ENCODE results near the gene RCAN1.
A peak's percentile ranks its signal among the peaks of the same experiment; 100 is the strongest.

Gene RCAN1

GRCh38 chr21:34614628-34615486, at the start of gene RCAN1:
TSS of gene RCAN1 (minus strand) at chr21:34615113. CDS start at chr21:34615011, 102 bp downstream.
- peak; percentile 92 to 93 for DNase-seq

DNA sequence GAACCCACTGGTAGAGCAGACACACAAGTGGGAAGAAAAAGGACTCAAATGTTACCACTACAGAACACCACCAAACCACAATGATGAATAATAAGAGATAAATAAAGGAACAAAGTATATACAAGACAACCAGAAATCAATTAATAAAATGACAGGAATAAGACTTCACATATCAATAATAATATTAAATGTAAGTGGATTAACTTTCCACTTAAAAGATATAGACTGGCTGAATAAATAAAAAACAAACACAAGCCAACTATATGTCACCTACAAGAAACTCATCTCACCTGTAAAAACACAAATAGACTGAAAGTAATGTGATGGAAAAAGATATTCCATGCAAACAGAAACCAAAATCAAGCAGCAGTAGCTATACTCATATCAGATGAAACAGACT, 46.9 kb upstream of the RCAN1 start:
- DNase-seq: no peak

- DNase-seq: no peak
Measured at GRCh38 chr21:34653522-34653921, 38.6 kb upstream of the RCAN1 start.

GRCh38 chr21:34651642-34652041, 36.7 kb upstream of the RCAN1 start:
- DNase-seq: no peak

DNA sequence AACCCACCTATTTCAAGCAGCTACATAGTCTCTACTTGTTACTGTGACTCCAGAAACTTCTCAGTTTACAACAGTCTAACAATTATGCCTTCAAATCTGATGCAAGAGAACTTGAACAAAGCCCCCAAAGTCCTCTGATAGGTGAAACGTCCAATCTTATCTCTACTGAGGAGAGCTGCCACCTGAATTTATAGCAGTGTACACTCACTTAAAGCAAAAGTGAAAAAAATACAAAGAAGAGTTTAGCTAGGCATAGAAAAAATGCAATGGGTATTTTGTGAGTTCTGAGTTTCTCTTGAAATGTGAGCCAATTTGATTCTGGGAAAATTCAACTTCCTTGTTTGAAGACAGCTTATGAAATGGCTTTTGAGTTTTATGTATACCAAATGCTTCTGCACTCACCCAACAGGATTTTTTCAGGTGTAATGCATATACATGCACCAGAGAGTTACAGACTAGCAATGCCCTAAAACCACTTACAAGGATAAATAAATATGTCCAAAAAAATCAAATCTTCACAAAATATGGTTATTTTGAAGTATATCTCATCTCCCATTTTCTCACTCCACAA, 36.0 kb upstream of the RCAN1 start:
- DNase-seq: no peak

DNA sequence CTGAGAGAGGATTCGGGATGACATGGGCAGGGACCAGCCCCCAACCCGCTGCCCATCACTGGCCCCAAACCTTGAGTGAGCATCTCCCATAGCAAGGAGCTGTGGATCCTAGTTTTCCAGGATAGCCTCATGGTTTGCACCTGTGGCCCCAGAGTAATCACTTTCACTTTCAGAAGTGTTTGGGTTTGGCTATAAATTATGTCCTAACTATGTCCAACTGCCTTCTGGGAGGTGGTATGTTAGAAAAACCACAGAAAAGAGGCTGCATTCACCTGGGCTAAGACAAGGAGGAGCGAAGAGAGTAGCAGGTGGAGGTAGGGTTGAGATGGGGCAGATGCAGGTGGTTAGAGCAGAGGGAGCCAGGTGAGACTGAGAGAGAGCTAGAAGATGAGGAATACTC, 34.5 kb upstream of the RCAN1 start:
- DNase-seq: no peak

GRCh38 chr21:34648739-34649297, 33.9 kb upstream of the RCAN1 start:
- no peak for DNase-seq

DNA sequence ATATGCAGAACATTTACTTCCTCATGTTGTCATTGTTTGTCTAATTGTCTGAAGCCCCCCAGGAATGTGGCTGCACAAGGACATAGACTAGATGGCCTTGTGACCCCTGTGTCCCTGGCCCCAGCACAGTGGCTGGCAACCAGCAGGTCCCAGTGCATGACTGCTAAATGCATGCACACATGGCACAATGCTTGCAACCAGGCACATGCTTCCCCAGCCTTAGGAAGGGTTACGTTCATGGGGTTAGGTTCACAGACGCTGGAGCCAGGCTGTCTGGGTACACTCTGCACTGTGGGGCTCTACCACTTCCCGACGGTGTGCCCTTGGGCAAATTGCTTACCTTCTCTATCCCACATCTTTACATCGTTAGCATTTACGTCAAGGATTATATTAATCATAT, 32.6 kb upstream of the RCAN1 start:
- no peak for DNase-seq

GRCh38 chr21:34644825-34645224, 29.9 kb upstream of the RCAN1 start:
- DNase-seq: no peak

DNA sequence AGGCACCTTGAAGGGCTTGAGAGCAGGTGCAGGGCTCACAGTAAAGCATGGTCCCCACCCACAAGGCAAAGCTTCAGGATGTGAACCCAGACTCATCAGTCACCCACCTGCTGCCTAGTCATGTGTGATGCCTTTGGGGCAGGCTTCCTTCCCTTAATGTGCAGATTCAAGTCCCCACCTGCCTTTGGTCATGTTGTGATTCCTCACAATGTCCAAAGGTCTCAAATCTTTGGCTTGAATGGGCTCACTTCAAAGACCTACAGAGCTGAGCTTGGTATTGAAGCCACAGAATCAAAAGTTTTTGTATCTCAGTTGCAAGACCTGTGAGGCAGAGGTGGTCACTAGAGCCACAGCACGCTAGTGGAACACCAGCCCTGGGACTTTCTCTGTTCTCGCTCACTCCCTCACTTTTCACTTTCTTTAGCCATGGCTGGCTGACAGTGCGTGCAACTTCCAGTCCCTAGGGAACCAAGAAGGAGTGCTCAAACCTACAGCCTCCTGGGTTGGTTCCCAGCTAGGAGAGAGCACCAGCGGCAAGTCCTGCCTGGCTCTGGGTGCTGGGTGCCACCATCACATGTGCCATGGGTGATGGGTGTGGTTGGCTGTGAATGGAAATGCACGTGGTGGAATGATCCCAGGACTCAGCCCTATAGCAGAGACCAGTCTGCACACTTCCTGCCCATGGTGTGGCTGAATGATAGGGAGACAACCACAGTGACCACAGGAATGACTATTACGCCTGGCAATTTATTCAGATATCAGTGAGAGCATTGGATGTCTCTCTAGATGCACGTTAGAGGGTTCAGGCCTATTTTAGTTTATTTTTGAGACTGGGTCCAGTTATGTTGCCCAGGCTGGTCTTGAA, 27.5 kb upstream of the RCAN1 start:
- no peak for DNase-seq

DNA sequence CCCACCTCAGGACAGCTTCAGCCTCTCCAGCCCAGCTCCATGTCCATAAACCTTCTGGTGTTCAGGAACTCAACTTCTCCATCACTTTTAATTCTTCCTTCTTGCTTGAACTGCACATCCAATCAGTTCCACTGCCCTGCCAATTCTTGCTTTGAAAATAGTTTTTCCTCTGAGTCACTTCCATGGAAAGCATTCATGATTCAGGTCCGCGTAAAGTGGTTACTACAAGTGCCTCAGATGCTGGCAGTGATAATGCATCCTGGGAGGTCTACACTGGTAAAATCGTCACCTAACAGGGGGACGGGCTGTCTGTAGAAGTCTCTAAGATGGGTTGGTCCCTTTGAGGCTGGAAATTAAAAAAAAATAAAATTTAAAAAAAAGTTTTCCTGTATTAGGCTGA, 25.9 kb upstream of the RCAN1 start:
- DNase-seq: no peak

DNA sequence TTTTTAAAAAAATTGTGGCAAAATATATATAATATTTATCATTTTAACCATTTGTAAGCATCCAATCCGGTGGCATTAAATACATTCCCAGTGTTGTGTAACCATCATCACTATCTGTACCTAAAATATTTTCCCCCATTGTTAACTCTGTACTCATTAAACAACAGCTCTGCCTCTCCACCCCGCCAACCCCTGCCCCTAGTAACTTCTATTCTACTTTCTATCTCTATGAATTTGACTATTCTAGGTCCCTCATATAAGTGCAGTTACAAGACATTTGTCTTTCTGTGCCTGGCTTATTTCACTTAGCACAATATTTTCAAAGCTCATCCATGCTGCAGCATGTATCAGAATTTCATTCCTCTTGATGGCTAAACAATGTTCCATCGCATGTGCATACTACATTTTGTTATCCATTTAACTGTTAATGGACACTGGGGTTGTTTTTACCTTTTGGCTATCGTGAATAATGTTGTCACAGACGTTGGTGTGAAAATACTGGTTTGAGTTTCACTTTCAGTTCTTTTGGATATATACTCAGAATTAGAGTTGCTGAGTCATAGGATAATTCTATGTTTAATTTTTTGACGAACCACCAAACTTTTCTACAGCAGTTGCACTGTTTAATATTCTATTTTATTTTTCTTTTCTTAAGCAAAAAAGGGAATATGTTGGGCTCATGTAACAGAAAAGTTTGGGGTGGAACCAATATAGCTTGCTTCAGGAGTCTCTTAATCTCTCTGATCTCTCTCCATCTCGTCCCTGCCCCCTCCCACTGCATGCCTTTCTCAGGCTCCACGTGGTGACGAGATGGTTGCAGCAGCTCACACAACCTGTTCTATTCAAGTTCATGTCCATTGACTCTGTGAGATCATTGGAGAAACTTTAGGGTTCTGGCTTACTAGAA, 25.2 kb upstream of the RCAN1 start:
- DNase-seq: peak in 1 of 2 donors; percentile 37

DNA sequence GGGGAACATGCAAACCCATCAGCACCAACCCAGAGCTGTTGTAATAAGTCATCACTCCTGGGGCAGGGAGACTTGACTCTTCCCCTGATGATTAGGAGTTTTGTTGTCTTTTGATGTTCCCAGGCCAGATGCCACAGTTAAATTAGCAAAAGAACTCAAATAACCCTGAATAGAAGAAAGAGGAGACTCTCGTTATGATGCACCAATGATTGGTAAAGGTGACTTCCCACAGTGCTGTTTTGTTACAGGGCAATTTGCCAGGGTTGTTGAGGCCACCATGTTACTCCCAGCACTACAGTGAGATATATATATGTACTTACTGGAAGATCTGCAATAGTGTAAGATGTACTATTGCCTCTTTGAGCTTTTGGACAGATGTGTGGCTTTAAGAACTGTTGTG, 24.3 kb upstream of the RCAN1 start:
- no peak for DNase-seq

DNA sequence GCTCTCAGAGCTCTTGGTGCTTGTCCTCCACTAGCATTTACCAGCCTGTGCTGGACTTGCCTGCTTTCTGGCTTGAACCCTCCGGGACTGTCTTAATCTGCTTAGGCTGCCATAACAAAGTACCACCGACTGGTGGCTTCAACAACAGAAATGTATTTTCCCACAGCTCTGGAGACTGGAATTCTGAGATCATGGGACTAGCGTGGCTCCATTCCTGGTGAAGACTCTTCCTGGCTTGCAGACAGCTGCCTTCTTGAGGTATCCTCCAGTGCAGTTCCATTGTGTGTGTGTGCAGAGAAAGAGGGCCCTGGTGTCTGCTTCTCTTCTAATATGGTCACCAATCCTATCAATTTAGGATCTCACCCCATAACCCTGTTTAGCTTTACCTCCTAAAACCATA, 22.0 kb upstream of the RCAN1 start:
- DNase-seq: no peak

GRCh38 chr21:34635307-34635706, 20.4 kb upstream of the RCAN1 start:
- DNase-seq: no peak

- DNase-seq: no peak
Measured at GRCh38 chr21:34632498-34632897, 17.6 kb upstream of the RCAN1 start.

DNA sequence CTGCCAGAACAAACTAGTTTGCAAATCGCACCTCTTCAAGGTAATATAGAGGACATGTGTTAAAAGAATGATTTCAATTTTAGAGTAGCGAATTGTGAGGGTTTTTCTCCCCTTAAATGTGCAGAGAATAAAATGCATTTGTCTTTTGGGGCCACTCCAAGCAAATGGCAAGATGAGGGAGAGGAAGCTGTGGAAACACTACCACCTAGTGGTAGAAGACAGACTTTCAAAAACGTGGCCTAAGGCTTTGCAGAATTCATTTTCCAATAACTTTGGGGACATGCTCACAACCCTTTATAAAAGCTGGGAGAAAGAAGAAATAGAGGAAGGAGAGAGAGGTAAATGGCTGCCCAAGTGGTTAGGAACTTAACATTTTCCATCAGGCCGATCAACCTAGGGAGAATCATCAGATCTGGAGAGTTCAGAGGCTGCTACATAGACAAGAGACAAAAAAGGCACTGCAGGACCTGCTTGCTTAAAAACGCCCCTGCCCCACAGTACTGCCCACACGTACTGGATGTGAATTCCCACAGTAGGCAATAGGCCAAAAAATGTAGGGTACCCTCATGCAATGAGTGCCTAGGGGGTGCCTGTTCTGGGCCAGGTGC, 15.7 kb upstream of the RCAN1 start:
- DNase-seq: peak; percentile 18 to 63

DNA sequence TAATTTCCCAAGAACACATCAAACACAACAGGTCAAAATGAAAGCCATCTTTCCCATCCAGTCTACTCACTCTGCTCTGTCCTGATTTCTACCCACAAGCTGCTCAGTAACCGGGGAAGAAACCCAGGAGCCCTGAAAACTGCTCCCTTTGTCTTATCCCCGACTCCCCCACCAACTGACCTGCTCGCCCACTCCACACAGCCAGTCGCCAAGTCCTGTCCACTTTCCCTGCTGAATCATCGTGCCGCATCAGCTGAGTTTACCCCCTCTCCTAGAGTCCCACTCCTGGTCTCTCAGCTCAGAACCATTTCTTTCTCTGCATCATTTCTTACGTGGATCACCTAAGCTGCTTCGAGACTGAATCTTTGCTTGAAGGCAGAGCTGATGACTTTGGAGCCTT, 11.2 kb upstream of the RCAN1 start:
- no peak for DNase-seq

- DNase-seq: no peak
Measured at GRCh38 chr21:34625030-34625593, 10.2 kb upstream of the RCAN1 start.

GRCh38 chr21:34623516-34623915, 8.6 kb upstream of the RCAN1 start:
- no peak for DNase-seq

All from CD4-positive, alpha-beta T cell treated with Interleukin-4 for 1 hour (primary cell).